GM12878 (cell line): ENCODE data around the gene AP4B1. TPM values are rescaled to one million over a fixed set of nuclear protein-coding genes. Genes with fewer than 3 reads are reported as not detected.

ENCODE experiments used
- CEBPB ChIP-seq, 2 experiments: fragments of 150-350 bp in 1 of 2; IDR thresholded peaks; 2 replicates each; pipeline ENCODE4 v1.6.1; 2012 to 2014; ENCODE audit warnings: low read depth in 2 of 2, low read length in 2 of 2, borderline replicate concordance in 1 of 2, inconsistent platforms in 1 of 2
- EED ChIP-seq: sonication (generic); IDR thresholded peaks from 2 replicates; pipeline ENCODE4 v1.6.1; 2016; ENCODE audit warnings: antibody characterized with exemption, low read depth
- EZH2 ChIP-seq: IDR thresholded peaks from 2 replicates; pipeline ENCODE4 v1.6.1; 2012; ENCODE audit warnings: low read depth, mild to moderate bottlenecking, control low read depth, inconsistent platforms, low read length, borderline replicate concordance; ENCODE audit not compliant: control insufficient read depth
- KAT2A ChIP-seq: conservative IDR thresholded peaks from 2 replicates; pipeline ENCODE4 v1.6.1; 2011; ENCODE audit warnings: low read depth, low read length; ENCODE audit not compliant: control insufficient read depth
- MEF2A ChIP-seq: IDR thresholded peaks from 2 replicates; pipeline ENCODE4 v1.6.1; 2011; ENCODE audit warnings: low read depth, mild to moderate bottlenecking, low read length, moderate library complexity; ENCODE audit not compliant: insufficient read depth
- NR2F1 ChIP-seq: fragments of 450-650 bp; conservative IDR thresholded peaks from 2 replicates; pipeline ENCODE4 v1.6.1; 2017; ENCODE audit warnings: mild to moderate bottlenecking
- PML ChIP-seq: IDR thresholded peaks from 2 replicates; pipeline ENCODE4 v1.6.1; 2012; ENCODE audit warnings: low read length, inconsistent platforms
- RAD21 ChIP-seq: IDR thresholded peaks from 2 replicates; pipeline ENCODE4 v1.6.1; 2011; ENCODE audit warnings: mild to moderate bottlenecking, low read depth, low read length, moderate library complexity; ENCODE audit not compliant: insufficient read depth
- RFX5 ChIP-seq: IDR thresholded peaks from 2 replicates; pipeline ENCODE4 v1.6.1; 2011; ENCODE audit warnings: low read depth, low read length, improper control_type of control experiment
- SMARCA5 ChIP-seq: fragments of 450-650 bp; IDR thresholded peaks from 2 replicates; pipeline ENCODE4 v1.6.1; 2017; ENCODE audit warnings: mild to moderate bottlenecking
- TCF7 ChIP-seq: IDR thresholded peaks from 2 replicates; pipeline ENCODE4 v1.6.1; 2014; ENCODE audit warnings: antibody characterized with exemption, borderline replicate concordance
- YBX1 ChIP-seq: fragments of 450-650 bp; IDR thresholded peaks from 2 replicates; pipeline ENCODE4 v1.6.1; 2016; ENCODE audit warnings: antibody characterized with exemption
- polyA plus RNA-seq, 11 experiments: library from polyadenylated mRNA; depleted of rRNA in 4 of 11; unstranded in 6 of 11; stranded (reverse) in 5 of 11; fragments of >200 nt; fragmentation: Nextera tagmentation in 4 of 11; fragmentation: Illumina TruSeq in 1 of 11; extraction: Ambion mirVana in 4 of 11; extraction: Trizol in 1 of 11; gene quantifications; 1 replicate in 1 of 11; 2 replicates in 10 of 11; pipeline versions ENCODE4 v1.2.1 to v1.2.3, GENCODE V29; 2011 to 2016; ENCODE audit warnings: inconsistent platforms in 2 of 11, missing spikeins in 2 of 11, low read depth in 1 of 11
- total RNA-seq, 4 experiments: library from RNA; depleted of rRNA in 3 of 4; stranded (reverse); fragments of >200 nt in 3 of 4; fragmentation: Illumina TruSeq in 1 of 4; extraction: Trizol in 1 of 4; gene quantifications; 2 replicates each; pipeline versions ENCODE4 v1.2.1 to v1.2.3, GENCODE V29; 2013 to 2021
- TF ChIP-seq, protein P1 (sequence below): IDR thresholded peaks from 2 replicates; pipeline ENCODE4 v1.6.1; 2011; ENCODE audit warnings: mild to moderate bottlenecking, low read depth, low read length, moderate library complexity; ENCODE audit not compliant: insufficient replicate concordance
- TF ChIP-seq, protein P2 (sequence below): fragments of 450-650 bp; IDR thresholded peaks from 2 replicates; pipeline ENCODE4 v1.6.1; 2016; ENCODE audit warnings: mild to moderate bottlenecking, moderate library complexity, borderline replicate concordance
- TF ChIP-seq, protein P3 (sequence below): fragments of 450-650 bp; conservative IDR thresholded peaks from 2 replicates; pipeline ENCODE4 v1.6.1; 2017; ENCODE audit warnings: mild to moderate bottlenecking, moderate library complexity
- TF ChIP-seq, protein P4 (sequence below): fragments of 150-350 bp; IDR thresholded peaks from 2 replicates; pipeline ENCODE4 v1.6.1; 2014; ENCODE audit warnings: mild to moderate bottlenecking, low read depth, low read length
- TF ChIP-seq, protein P5 (sequence below): fragments of 150-350 bp; IDR thresholded peaks from 2 replicates; pipeline ENCODE4 v1.6.1; 2016; ENCODE audit warnings: low read depth, low read length

The AP4B1 gene
- total and polyA plus RNA-seq, 10 of the 15 experiments (the other 5 are each of a cell fraction or from before 2014, with no cell fraction given): 27.2 to 61.0 (median 33.0) TPM

DNA sequence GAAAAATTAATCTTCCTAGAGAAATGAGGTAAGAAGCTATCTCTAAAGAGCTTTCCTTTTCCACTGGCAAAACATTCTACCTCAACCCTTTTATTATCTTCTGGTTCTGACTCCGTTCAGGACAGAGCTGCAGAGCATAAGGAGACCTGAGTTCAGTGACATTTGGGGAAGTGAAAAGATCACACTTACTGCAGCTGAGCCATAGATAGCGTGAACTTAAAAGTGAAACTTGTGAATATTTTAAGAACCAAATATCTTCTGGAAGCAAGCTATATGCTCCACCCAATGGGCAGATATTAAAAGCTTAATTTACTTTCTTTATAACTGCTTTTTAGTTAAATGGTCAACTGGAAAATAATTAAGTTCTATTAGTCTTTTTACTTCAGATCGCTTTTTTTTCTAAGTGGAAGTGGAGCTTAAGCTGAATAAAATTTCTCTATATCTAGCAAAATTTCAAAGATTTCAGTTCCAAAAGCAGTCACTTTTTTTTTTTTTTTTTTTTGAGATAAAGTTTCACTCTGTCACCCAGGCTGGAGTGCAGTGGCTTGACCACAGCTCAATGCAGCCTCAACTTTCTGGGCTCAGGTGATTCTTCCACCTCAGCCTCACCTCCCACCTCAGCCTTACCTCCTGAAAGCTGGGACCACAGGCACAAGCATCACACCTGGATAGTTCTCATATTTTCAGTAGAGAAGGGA, 45.0 kb downstream of the AP4B1 start (continued):
- TF ChIP-seq YBX1: no peak
- TF ChIP-seq, protein P1, sequence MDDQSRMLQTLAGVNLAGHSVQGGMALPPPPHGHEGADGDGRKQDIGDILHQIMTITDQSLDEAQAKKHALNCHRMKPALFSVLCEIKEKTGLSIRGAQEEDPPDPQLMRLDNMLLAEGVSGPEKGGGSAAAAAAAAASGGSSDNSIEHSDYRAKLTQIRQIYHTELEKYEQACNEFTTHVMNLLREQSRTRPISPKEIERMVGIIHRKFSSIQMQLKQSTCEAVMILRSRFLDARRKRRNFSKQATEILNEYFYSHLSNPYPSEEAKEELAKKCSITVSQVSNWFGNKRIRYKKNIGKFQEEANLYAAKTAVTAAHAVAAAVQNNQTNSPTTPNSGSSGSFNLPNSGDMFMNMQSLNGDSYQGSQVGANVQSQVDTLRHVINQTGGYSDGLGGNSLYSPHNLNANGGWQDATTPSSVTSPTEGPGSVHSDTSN: no peak
- no peak for TF ChIP-seq RFX5
- TF ChIP-seq RAD21: no peak
- no peak for TF ChIP-seq SMARCA5
- peak; percentile 81 for TF ChIP-seq PML
- no peak for TF ChIP-seq CEBPB (IDR thresholded peaks at IDR 0.05; ENCODE audit: borderline replicate concordance in 1 of 2, low read depth in 2 of 2, low read length in 2 of 2)
- TF ChIP-seq, protein P2, sequence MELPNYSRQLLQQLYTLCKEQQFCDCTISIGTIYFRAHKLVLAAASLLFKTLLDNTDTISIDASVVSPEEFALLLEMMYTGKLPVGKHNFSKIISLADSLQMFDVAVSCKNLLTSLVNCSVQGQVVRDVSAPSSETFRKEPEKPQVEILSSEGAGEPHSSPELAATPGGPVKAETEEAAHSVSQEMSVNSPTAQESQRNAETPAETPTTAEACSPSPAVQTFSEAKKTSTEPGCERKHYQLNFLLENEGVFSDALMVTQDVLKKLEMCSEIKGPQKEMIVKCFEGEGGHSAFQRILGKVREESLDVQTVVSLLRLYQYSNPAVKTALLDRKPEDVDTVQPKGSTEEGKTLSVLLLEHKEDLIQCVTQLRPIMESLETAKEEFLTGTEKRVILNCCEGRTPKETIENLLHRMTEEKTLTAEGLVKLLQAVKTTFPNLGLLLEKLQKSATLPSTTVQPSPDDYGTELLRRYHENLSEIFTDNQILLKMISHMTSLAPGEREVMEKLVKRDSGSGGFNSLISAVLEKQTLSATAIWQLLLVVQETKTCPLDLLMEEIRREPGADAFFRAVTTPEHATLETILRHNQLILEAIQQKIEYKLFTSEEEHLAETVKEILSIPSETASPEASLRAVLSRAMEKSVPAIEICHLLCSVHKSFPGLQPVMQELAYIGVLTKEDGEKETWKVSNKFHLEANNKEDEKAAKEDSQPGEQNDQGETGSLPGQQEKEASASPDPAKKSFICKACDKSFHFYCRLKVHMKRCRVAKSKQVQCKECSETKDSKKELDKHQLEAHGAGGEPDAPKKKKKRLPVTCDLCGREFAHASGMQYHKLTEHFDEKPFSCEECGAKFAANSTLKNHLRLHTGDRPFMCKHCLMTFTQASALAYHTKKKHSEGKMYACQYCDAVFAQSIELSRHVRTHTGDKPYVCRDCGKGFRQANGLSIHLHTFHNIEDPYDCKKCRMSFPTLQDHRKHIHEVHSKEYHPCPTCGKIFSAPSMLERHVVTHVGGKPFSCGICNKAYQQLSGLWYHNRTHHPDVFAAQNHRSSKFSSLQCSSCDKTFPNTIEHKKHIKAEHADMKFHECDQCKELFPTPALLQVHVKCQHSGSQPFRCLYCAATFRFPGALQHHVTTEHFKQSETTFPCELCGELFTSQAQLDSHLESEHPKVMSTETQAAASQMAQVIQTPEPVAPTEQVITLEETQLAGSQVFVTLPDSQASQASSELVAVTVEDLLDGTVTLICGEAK: 0 out of 2 replicates have a peak, but pooled peaks have one; percentile 12
- TF ChIP-seq, protein P3, sequence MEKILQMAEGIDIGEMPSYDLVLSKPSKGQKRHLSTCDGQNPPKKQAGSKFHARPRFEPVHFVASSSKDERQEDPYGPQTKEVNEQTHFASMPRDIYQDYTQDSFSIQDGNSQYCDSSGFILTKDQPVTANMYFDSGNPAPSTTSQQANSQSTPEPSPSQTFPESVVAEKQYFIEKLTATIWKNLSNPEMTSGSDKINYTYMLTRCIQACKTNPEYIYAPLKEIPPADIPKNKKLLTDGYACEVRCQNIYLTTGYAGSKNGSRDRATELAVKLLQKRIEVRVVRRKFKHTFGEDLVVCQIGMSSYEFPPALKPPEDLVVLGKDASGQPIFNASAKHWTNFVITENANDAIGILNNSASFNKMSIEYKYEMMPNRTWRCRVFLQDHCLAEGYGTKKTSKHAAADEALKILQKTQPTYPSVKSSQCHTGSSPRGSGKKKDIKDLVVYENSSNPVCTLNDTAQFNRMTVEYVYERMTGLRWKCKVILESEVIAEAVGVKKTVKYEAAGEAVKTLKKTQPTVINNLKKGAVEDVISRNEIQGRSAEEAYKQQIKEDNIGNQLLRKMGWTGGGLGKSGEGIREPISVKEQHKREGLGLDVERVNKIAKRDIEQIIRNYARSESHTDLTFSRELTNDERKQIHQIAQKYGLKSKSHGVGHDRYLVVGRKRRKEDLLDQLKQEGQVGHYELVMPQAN: no peak
- TF ChIP-seq EZH2: no peak
- TF ChIP-seq, protein P4, sequence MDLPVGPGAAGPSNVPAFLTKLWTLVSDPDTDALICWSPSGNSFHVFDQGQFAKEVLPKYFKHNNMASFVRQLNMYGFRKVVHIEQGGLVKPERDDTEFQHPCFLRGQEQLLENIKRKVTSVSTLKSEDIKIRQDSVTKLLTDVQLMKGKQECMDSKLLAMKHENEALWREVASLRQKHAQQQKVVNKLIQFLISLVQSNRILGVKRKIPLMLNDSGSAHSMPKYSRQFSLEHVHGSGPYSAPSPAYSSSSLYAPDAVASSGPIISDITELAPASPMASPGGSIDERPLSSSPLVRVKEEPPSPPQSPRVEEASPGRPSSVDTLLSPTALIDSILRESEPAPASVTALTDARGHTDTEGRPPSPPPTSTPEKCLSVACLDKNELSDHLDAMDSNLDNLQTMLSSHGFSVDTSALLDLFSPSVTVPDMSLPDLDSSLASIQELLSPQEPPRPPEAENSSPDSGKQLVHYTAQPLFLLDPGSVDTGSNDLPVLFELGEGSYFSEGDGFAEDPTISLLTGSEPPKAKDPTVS: no peak
- TF ChIP-seq NR2F1: 0 out of 2 replicates have a peak, but pooled peaks have one; percentile 26
- TF ChIP-seq, protein P5, sequence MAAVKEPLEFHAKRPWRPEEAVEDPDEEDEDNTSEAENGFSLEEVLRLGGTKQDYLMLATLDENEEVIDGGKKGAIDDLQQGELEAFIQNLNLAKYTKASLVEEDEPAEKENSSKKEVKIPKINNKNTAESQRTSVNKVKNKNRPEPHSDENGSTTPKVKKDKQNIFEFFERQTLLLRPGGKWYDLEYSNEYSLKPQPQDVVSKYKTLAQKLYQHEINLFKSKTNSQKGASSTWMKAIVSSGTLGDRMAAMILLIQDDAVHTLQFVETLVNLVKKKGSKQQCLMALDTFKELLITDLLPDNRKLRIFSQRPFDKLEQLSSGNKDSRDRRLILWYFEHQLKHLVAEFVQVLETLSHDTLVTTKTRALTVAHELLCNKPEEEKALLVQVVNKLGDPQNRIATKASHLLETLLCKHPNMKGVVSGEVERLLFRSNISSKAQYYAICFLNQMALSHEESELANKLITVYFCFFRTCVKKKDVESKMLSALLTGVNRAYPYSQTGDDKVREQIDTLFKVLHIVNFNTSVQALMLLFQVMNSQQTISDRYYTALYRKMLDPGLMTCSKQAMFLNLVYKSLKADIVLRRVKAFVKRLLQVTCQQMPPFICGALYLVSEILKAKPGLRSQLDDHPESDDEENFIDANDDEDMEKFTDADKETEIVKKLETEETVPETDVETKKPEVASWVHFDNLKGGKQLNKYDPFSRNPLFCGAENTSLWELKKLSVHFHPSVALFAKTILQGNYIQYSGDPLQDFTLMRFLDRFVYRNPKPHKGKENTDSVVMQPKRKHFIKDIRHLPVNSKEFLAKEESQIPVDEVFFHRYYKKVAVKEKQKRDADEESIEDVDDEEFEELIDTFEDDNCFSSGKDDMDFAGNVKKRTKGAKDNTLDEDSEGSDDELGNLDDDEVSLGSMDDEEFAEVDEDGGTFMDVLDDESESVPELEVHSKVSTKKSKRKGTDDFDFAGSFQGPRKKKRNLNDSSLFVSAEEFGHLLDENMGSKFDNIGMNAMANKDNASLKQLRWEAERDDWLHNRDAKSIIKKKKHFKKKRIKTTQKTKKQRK: no peak
- TF ChIP-seq MEF2A: peak; percentile 91
- TF ChIP-seq KAT2A: no peak
- TF ChIP-seq EED: peak; percentile 83
- no peak for TF ChIP-seq TCF7
